Renal cortical epithelial cell (primary cell): Measurements from ENCODE around the gene PRR23C. TPM values are rescaled to one million over a fixed set of nuclear protein-coding genes. Genes with fewer than 3 reads are reported as not detected.
A peak's percentile ranks its signal among the peaks of the same experiment; 100 is the strongest.
"Not testable (repeated sequence)": the region's sequence is repeated elsewhere in the genome, so short reads cannot be mapped to it uniquely, and the experiment has no call there.

Experiments
- DNase-seq: peaks from one replicate; pipeline ENCODE4 v3.0.0-alpha.2; 2011; ENCODE audit warnings: low read depth
- total RNA-seq: library from RNA; depleted of rRNA; stranded (reverse); fragments of >200 nt; gene quantifications from 2 replicates; pipeline ENCODE4 v1.2.3, GENCODE V29; 2014

The PRR23C gene
- not detected in 2 replicates for total RNA-seq

- DNase-seq: no peak
Measured at GRCh38 chr3:139044366-139045210, at the start of gene PRR23C. PRR23C (minus strand) TSS chr3:139044892; CDS start chr3:139044620, 272 bp downstream.

GRCh38 chr3:139093840-139094239, 49.1 kb upstream of the PRR23C start:
- no peak for DNase-seq

- no peak for DNase-seq
Measured at GRCh38 chr3:139088462-139089324, 44.0 kb upstream of the PRR23C start.

GRCh38 chr3:139087621-139088020, 42.9 kb upstream of the PRR23C start:
- no peak for DNase-seq

GRCh38 chr3:139084176-139084575, 39.5 kb upstream of the PRR23C start:
- DNase-seq: no peak

- DNase-seq: no peak
Measured at GRCh38 chr3:139074565-139075115, 29.9 kb upstream of the PRR23C start.

GRCh38 chr3:139062918-139063317, 18.2 kb upstream of the PRR23C start:
- no peak for DNase-seq

GRCh38 chr3:139052802-139053600, 8.3 kb upstream of the PRR23C start:
- DNase-seq: no peak

- no peak for DNase-seq
Measured at GRCh38 chr3:139043554-139044365, 932 bp downstream of the PRR23C start.

GRCh38 chr3:139037478-139037877, 7.2 kb downstream of the PRR23C start:
- DNase-seq: no peak

- DNase-seq: no peak
Measured at GRCh38 chr3:139032326-139033002, 12.2 kb downstream of the PRR23C start.

- not testable (repeated sequence) for DNase-seq
Measured at GRCh38 chr3:139030576-139030975, 14.1 kb downstream of the PRR23C start.

GRCh38 chr3:139024968-139025367, 19.7 kb downstream of the PRR23C start:
- DNase-seq: no peak

- no peak for DNase-seq
Measured at GRCh38 chr3:139020868-139021234, 23.8 kb downstream of the PRR23C start, which contains the start of gene PRR23B. PRR23B (minus strand) TSS chr3:139020926; CDS start chr3:139020661, 265 bp downstream.

- DNase-seq: no peak
Measured at GRCh38 chr3:139020036-139020867, 24.4 kb downstream of the PRR23C start.

- peak; percentile 13 for DNase-seq
Measured at GRCh38 chr3:139016430-139017048, 28.2 kb downstream of the PRR23C start.

- DNase-seq: no peak
Measured at GRCh38 chr3:139006051-139006716, 38.5 kb downstream of the PRR23C start, which contains the start of gene PRR23A. PRR23A (minus strand) TSS chr3:139006268; CDS start chr3:139006268, 0 bp downstream.
